ENCODE measurements around the gene CRACR2B.

Gene CRACR2B

DNA sequence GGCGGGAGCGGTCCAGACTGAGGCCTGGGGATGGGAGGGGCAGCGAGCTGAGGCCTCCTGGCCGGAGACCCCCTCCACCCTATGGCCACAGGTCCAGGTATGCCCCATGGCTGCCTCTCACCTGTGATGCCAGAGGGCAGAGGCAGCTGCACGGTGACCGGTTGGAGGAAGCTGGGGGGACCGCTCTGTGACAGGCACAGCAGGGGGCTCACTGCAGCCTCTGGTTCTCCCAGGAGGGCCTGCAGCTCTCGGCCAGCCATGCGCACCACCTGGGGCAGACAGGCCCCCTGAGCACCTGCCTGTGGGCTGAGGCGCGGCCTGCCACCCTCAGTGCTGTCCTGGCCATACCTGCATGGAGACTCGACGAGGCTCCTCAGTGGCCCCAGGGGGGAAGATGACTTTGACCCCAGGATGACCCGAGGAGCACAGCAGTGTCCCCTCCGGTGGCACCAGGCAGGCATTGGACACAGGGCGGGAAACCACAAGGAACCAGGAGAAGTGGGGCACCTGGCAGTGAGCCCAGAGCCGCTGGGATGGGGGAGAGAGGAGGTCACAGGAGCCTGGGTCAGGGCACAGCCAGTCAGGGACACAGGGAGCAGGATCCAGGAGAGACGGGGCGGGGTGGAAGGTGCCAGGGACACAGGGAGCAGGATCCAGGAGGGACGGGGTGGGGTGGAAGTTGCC is 26.5 kb upstream of the CRACR2B start:
- DNase-seq (ENCODE audit: low read depth): no peak
- H3K4me3 ChIP-seq (ENCODE audit: low read depth, low read length): no peak overlapping the region
- TF ChIP-seq, protein P1, sequence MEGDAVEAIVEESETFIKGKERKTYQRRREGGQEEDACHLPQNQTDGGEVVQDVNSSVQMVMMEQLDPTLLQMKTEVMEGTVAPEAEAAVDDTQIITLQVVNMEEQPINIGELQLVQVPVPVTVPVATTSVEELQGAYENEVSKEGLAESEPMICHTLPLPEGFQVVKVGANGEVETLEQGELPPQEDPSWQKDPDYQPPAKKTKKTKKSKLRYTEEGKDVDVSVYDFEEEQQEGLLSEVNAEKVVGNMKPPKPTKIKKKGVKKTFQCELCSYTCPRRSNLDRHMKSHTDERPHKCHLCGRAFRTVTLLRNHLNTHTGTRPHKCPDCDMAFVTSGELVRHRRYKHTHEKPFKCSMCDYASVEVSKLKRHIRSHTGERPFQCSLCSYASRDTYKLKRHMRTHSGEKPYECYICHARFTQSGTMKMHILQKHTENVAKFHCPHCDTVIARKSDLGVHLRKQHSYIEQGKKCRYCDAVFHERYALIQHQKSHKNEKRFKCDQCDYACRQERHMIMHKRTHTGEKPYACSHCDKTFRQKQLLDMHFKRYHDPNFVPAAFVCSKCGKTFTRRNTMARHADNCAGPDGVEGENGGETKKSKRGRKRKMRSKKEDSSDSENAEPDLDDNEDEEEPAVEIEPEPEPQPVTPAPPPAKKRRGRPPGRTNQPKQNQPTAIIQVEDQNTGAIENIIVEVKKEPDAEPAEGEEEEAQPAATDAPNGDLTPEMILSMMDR (IDR thresholded peaks at IDR 0.05; ENCODE audit: low read depth, low read length, missing control alignments): no peak

DNA sequence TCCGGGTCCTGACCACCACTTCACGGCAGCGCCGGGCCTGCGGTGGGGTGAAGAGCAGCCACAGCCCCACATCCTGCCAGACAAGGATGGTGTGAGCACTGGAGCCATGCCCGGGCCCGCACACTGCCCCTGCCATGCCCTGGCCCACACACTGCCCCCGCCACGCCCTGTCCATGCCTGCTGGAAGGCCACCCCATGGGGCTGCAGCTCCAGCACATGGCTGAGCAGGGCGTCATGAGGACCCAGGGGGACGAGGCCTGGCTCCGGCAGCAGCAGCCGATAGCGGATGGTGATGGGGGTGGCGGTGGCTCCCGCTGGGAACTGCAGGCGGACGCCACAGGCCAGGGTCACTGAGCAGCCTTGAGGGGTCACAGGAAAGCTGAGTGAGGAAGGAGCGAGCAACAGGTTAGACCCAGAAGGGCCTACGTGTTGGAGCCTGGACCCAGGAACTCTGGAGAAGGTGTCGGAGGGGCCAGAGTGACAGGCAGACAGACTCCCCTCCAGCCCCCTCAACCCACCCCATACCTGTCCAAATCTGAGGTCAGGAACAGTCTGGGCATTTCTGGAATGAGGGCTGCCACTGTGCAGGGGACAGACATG is 25.6 kb upstream of the CRACR2B start:
- TF ChIP-seq, protein P1 (IDR thresholded peaks at IDR 0.05; ENCODE audit: low read depth, low read length, missing control alignments): no peak
- H3K4me3 ChIP-seq (ENCODE audit: low read depth, low read length): no peak overlapping the region
- no peak for DNase-seq (ENCODE audit: low read depth)

DNA sequence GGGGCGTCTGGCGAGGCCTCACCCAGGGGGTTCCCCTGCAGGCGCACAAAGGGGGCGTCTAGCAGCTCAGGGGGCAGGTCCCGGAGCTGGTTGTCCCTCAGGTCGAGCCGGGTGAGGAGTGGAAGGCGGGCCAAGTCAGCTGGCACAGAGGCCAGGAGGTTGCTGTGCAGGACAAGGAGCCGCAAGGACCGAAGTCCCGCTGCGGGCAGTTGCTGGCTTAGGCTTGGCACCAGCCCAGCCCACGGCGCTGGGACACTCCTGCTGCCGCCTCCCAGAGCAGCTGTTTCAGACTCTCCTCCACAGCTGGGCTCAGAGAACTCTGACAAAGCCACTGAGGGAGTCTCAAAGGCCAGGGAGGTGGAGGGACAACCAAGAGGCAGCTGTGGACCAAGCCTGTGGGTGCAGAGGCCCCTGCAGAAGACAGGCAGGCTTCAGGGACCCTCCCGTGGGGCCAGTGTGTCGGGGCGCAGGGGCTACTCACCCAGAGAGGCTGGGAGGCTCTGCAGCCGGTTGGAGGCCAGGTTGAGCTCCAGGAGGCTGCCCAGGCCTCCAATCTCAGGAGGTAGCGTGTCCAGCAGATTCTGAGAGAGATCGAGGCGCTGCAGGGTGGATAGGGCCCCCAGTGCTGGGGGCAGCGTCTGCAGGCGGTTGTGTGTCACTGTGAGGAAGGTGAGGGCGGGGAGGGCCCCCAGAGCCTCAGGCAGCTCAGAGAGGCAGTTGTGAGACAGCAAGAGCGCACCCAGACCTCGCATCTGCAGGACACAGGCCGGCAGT is 24.8 kb upstream of the CRACR2B start:
- no peak for DNase-seq (ENCODE audit: low read depth)
- no peak overlapping the region for H3K4me3 ChIP-seq (ENCODE audit: low read depth, low read length)
- TF ChIP-seq, protein P1 (IDR thresholded peaks at IDR 0.05; ENCODE audit: low read depth, low read length, missing control alignments): no peak

DNA sequence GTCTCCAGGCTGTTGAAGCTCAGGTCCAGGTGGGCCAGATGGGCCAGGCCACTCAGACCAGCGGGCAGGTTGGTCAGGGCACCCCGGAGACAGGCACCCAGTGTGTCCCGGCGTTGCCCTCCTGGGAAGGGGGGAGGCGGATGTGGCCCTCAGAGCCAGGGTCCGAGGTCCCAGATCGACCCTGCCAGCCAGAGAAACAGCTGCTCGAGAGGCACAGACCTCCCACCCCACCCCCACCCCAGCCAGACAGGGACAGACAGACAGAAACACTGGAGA is 24.3 kb upstream of the CRACR2B start:
- TF ChIP-seq, protein P1 (IDR thresholded peaks at IDR 0.05; ENCODE audit: low read depth, low read length, missing control alignments): no peak
- H3K4me3 ChIP-seq (ENCODE audit: low read depth, low read length): peak overlapping the region; percentile 60
- DNase-seq (ENCODE audit: low read depth): no peak

DNA sequence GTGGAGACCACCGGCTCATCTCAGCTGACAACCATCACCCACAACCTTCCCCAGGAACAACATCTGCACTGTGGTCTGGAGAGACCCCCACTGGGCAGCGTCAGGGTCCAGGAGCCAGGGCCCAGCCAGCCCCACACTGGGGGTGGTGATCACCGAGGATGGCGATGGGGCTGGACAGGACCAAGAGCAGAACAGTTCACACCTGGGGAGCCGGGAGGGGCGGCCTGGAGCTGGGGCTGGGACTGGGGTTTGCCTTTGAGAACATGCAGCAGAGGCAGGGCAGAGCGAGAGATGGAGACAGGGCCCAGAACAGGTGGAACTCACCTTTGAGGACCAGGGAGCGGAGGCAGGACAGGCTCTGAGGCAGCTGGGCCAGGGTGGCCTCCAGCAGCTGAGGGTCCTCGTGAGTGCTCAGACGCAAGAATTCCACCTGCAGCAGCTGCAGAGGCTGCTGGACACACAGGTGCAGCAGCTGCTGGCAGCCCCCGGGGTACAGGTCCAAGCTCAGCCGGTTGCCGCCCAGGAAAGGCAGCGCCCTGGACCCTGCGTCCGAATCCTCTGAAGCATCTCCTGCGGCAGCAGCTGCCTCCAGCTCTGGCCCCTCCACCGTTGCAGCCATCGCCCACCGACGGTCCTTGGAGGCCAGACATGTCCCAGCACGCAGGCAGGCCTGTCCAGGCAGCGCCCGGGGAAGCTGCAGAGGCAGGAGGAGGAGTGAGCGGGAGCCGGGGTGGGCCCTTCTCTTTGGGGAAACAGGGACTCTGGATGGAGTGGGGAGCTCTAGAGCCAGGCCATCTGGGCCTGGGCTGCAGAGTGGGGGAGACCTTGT is 23.7 kb upstream of the CRACR2B start:
- peak overlapping the region; percentile 60 for H3K4me3 ChIP-seq (ENCODE audit: low read depth, low read length)
- TF ChIP-seq, protein P1 (IDR thresholded peaks at IDR 0.05; ENCODE audit: low read depth, low read length, missing control alignments): no peak
- no peak for DNase-seq (ENCODE audit: low read depth)

DNA sequence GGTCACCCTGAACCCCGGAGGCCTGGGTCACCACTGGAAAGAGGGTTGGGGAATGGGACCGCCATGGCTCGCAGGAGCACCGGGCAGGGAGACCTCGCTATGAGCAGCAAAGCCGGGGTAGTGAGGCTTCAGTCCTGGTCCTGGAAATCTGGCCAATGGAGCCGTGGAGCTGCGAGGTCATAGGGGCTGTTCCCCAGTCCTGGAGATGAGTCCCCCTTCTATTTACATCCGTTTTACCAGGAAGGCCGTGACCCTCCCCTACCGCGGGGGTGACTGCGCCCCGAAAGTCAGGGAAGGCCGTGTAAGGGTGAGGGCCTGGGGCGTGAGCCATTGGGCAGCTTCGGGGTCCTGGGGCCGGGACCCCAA is 23.1 kb upstream of the CRACR2B start:
- DNase-seq (ENCODE audit: low read depth): no peak
- H3K4me3 ChIP-seq (ENCODE audit: low read depth, low read length): peak overlapping the region; percentile 60
- TF ChIP-seq, protein P1 (IDR thresholded peaks at IDR 0.05; ENCODE audit: low read depth, low read length, missing control alignments): no peak

Data from GM12864 (cell line).